Activated gamma-delta T cell treated with anti-CD3 and anti-CD28 coated beads, Interleukin-2, amount 50 U/mL, for 16 hours (primary cell): Measurements from ENCODE around the gene RAET1G.
"Not testable (repeated sequence)": the region's sequence is repeated elsewhere in the genome, so short reads cannot be mapped to it uniquely, and the experiment has no call there.

ENCODE experiments used
- DNase-seq: peaks from one replicate; pipeline ENCODE4 v3.0.0-alpha.2; 2020; ENCODE audit warnings: low read depth

RAET1G gene

DNA sequence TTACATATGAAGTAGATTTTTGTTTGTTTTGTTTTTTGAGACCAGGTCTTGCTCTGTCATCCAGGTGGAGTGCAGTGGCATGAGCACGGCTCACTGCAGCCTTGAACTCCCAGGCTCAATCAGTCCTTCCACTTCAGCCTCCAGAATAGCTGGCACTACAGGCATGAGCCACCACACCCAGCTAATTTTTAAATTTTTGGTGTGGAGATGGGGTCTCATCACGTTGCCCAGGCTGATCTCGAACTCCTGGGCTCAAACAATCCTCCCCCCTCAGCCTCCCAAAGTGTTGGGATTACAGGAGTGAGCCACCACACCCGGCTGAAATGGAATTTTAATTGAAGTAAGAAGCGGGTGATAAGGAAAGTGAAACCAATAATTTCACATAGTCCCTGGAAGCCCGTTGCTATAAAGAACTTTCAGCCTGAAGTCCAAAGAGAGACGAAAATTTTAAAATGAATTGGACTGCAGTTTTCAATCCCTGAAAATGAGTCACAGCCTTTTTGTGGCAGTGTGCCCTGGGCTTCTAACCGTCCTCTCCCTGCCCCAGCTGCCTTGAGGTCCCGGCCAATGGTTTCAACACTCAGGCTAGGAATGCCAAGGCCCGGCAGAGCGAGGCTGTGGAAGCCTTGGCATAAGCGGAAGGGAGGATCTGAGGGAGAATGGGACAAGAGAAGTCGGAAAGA is 25.8 kb downstream of the RAET1G start:
- no peak for DNase-seq

DNA sequence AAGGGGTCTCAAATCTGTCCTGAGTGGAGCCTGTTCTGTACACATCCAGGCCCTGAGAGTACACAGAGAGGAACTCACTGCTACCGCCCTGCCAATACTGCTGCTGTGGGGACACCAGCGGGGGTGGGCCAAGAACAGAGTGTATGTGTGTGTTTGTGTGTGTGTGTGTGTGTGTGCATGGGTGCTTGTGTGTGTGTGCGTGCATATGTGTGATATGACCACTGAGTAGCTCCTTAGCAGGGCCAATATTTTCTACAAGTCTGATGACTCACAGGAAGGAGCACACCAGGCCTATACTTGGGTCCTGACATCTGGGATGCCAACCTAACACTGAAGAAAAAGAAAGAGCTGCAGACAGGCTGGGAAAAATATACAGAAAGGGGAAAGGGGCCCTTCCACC is 26.4 kb downstream of the RAET1G start:
- no peak for DNase-seq

DNA sequence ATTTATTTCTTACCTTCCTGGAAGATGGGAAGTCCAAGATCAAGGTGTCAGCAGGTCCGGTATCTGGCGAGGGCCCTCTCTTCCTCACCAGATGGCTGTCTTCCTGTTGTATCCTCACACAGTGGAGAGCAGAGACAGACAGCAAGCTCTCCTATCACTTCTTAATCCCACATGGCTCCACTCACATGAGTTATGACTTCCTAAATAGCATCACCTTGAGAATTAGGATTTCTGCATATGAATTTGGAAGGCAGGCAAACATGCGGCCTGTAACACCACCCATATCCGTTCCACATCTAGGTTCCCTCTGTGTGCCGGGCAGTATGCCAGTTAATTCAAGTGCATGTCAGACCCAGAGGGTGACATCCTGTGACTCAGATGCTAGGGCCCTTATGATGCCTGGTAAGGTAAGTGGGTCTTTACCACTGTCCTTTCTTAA is 27.1 kb downstream of the RAET1G start:
- DNase-seq: peak; percentile 12

- no peak for DNase-seq
These were observed 27.8 kb downstream of the RAET1G start for GRCh38 chr6:149895048-149895590.

DNA sequence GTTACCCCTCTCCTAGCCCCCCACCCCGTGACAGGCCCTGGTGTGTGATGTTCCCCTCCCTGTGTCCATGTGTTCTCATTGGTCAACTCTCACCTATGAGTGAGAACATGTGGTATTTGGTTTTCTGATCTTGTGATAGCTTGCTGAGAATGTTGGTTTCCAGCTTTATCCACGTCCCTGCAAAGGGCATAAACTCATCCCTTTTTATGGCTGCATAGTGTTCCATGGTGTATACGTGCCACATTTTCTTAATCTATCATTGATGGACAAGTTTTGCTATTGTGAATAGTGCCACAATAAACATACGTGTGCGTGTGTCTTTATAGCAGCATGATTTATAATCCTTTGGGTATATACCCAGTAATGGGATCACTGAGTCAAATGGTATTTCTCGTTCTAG is 31.1 kb downstream of the RAET1G start:
- DNase-seq: not testable (repeated sequence)

DNA sequence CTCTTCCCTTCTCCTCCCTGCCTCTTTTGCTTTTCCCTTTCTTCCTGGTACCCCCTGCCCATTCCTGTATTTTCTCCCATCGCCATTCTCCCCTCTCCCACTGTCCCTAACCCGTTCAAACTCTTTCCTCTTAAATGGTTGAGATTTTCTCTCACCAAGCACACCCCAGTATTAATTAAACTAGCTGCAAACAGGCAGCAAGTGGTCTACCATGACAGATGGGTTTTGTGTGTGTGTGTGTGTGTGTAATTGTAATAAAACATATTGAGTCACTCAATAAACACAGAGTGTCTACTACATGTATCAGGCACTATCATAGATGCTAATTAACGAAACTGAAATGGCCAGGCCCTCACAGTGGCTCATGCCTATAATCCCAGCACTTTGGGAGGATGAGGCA is 31.7 kb downstream of the RAET1G start:
- no peak for DNase-seq

DNA sequence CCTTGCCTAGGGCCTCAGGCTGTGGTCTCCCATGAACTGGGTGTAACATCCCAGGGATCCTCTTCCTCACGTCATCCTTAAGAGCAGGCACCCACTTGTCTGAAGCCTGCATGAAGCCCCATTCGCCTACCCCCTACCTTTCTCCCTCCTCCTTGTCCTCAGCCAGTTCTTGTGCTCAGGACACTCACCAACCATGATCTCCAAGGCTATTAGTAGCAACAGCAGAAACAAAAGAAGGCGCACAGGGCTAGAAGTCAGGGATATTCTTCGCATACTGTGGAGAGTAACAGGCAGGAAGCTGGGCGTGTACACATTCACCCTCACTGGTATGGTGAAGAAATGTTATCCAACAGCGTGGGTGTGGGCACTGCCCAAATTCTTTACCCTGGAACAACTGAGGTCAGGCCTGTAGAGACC is 32.3 kb downstream of the RAET1G start:
- DNase-seq: no peak

GRCh38 chr6:149889326-149889725 is 33.6 kb downstream of the RAET1G start:
- no peak for DNase-seq

GRCh38 chr6:149888659-149889058 is 34.3 kb downstream of the RAET1G start:
- DNase-seq: no peak

- DNase-seq: no peak
These were observed 34.8 kb downstream of the RAET1G start for GRCh38 chr6:149888093-149888492.

GRCh38 chr6:149887343-149887742 is 35.6 kb downstream of the RAET1G start:
- DNase-seq: no peak

GRCh38 chr6:149885888-149886287 is 37.0 kb downstream of the RAET1G start:
- DNase-seq: no peak

GRCh38 chr6:149884617-149885016 is 38.3 kb downstream of the RAET1G start:
- DNase-seq: no peak

- DNase-seq: no peak
These were observed 38.7 kb downstream of the RAET1G start for GRCh38 chr6:149884215-149884614.

DNA sequence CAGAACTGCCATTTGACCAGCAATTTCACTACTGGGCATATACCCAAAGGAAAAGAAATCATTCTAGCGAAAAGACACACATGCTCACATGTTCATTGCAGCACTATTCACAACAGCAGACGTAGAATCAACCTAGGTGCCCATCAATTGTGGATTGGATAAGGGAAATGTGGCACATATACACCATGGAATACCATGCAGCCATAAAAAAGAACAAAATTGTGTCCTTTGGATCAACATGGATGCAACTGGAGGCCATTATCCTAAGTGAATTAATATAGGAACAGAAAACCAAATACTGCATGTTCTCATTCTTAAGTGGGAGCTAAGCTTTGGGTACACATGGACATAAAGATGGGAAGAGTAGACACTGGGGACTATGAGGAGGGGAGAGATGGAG is 41.1 kb downstream of the RAET1G start:
- DNase-seq: no peak

DNA sequence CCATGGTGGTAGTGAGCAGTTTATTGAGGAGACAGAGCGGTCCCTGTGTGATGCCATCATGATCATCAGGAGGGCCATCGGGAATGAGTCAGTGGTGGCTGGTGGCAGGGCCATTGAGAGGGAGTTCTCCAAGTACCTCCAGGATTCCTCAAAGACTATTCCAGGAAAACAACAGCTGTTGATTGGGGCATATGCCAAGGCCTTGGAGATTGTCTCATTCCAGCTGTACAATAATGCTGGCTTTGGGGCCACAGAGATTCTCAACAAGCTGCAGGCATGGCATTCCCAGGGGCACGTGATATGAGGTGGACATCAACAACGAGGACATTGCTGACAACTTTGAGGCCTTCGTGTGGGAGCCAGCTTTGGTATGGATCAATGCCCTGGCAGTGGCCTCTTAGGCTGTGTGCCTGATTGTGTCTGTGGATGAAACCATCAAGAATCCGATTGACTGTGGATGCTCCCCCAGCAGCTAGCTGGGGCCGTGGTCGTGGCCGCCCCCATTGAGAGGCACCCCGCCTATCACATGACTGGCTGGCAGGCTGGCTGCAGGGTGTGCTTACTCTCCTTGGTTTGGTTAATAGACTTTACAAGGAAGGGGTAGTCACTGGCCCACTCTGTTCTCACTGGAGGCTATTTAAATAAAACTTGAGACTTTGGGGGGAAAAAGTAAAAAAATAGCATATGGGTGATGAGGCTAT is 41.7 kb downstream of the RAET1G start:
- DNase-seq: no peak

- no peak for DNase-seq
These were observed 45.3 kb downstream of the RAET1G start for GRCh38 chr6:149877659-149878058.

DNA sequence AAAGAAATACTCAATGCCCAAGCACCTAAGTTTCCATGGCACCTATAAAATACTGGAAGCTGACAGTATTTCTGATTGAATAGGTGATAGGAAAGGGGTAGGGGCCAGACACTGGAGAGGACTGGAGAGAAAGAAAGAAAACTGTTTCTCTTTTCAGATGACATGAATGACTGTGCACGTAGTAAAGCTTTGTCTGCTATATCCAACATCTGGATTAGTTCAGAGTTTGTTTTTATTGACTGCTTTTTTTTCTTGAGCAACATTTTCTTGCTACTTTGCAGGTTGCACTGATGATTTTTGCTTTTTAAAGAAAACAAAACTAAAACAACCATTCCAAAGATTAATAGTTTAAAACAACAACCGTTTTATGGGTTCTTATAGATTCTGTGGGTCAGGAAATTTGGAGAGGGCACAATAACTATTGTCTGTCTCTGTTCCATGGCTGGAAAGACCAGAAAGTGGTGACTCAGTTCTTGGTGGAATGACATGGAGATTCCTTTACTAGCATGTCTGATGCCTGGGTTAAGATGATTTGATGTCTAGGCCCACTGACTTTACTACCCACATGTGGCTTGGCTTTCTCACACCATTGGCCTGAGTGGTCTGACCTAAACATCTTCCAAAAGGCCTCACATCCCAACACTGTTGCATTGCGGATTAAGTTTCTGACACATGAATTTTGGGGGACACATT is 46.5 kb downstream of the RAET1G start:
- no peak for DNase-seq

DNA sequence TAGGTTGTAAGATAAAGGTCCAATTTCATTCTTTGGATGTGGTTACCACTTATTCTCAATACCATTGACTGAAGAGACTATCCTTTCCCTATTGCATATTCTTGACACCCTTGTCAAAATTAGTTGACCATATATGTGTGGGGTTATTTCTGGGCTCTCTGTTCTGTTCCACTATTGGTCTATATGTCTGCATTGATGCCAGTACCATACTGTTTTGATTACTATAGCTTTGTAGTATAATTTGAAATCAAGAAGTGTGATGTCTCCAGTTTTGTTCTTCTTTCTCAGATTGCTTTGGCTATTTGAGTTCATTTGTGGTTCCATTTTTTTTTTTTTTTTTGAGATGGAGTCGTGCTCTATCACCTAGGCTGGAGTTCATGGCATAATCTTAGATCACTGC is 50.7 kb downstream of the RAET1G start:
- DNase-seq: no peak

DNA sequence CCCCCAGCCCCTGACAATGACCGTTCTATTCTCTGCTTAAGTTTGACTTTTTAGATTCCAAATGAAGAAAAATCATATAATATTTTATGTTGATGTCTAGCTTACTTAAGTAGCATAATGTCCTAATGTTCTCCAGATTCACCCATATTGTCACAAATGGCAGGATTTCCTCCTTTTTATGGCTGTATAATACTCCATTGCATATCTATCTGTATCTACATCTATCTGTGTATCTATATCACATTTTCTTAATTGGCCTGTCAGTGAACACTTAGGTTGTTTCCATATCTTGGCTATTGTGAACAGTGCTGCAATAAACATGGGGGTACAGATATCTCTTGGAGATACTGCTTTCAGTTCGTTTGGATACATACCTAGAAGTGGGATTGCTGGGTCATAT is 51.7 kb downstream of the RAET1G start:
- no peak for DNase-seq

- no peak for DNase-seq
These were observed 53.5 kb downstream of the RAET1G start for GRCh38 chr6:149869275-149869892.

DNA sequence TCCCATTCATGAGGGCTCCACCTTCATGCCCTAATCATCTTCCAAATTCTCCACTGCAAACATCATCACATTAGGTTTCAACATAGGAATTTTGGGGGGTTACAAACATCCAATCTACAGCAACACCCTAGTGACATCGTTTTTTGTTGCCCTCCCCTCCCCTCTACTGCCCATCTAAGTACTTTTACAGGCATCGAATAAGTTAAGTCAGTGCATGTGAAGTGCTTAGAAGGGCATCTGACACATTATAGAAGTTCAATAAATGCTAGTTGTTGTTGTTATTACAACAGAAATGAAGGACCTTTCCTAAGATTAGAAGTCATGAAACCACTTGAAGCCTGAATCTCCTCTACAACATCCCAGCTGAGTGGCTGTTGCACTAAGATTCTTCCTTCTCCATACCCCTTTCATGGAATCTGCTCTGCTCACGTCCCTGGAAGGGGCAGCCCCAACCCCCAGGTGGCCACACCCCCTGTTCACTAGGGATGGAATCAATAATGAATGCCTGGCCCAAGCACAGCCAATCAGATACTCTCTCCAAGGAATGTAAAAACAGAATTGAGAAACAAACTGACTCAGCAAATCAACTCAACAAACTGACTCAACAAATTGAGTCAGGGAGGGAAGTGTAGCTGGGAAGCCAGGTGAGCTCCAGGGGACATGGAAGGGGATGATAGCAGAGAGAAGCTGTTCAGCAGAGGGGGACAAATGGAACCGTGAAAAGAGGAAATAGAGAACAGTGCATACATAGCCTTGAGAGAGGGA is 54.9 kb downstream of the RAET1G start:
- DNase-seq: no peak
